SK-N-SH treated with all-trans-retinoic acid at 6 μM for 48 hours (cell line): Measurements from ENCODE around the gene SFMBT1.

ENCODE experiments used
- ARNTL ChIP-seq: fragments of 450-650 bp; formaldehyde crosslinking; IDR thresholded peaks from 2 replicates; pipeline ENCODE4 v1.5.0; 2020; ENCODE audit warnings: low read depth, mild to moderate bottlenecking, moderate library complexity, borderline replicate concordance
- ESRRG ChIP-seq: fragments of 250-450 bp; sonication (Bioruptor Pico); IDR thresholded peaks from 2 replicates; pipeline ENCODE4 v1.6.1; 2021; ENCODE audit warnings: mild to moderate bottlenecking
- ISL1 ChIP-seq: fragments of 250-450 bp; sonication (Bioruptor Pico); IDR thresholded peaks from 2 replicates; pipeline ENCODE4 v2.1.2; 2022; ENCODE audit warnings: mild to moderate bottlenecking, moderate library complexity
- SNAI2 ChIP-seq: fragments of 250-450 bp; sonication (Bioruptor Pico); IDR thresholded peaks from 2 replicates; pipeline ENCODE4 v1.5.0; 2020; ENCODE audit warnings: mild to moderate bottlenecking, moderate library complexity
- ZFP3 ChIP-seq: fragments of 250-450 bp; sonication (Bioruptor Pico); IDR thresholded peaks from 2 replicates; pipeline ENCODE4 v1.5.0; 2020; ENCODE audit warnings: mild to moderate bottlenecking, moderate library complexity
- ZNF565 ChIP-seq: fragments of 450-650 bp; formaldehyde crosslinking; conservative IDR thresholded peaks from 2 replicates; pipeline ENCODE4 v1.5.0; 2020; ENCODE audit warnings: low read depth, mild to moderate bottlenecking, moderate library complexity
- ZNF70 ChIP-seq: fragments of 450-650 bp; formaldehyde crosslinking; IDR thresholded peaks from 2 replicates; pipeline ENCODE4 v1.5.0; 2020; ENCODE audit warnings: mild to moderate bottlenecking, moderate library complexity
- ZNF8 ChIP-seq: fragments of 450-650 bp; formaldehyde crosslinking; IDR thresholded peaks from 2 replicates; pipeline ENCODE4 v1.5.0; 2020; ENCODE audit warnings: mild to moderate bottlenecking, moderate library complexity
- TF ChIP-seq, protein P1 (sequence below): fragments of 250-450 bp; sonication (Bioruptor Pico); IDR thresholded peaks from 2 replicates; pipeline ENCODE4 v1.8.0; 2020; ENCODE audit warnings: mild to moderate bottlenecking, moderate library complexity, borderline replicate concordance
- TF ChIP-seq, protein P2 (sequence below): fragments of 250-450 bp; sonication (Bioruptor Pico); IDR thresholded peaks from 2 replicates; pipeline ENCODE4 v1.5.1; 2021; ENCODE audit warnings: mild to moderate bottlenecking, moderate library complexity
- TF ChIP-seq, protein P3 (sequence below): fragments of 250-450 bp; sonication (Bioruptor Pico); IDR thresholded peaks from 2 replicates; pipeline ENCODE4 v1.8.0; 2021; ENCODE audit warnings: low read depth, mild to moderate bottlenecking, moderate library complexity, borderline replicate concordance
- TF ChIP-seq, protein P4 (sequence below): fragments of 250-450 bp; sonication (Bioruptor Pico); IDR thresholded peaks from 2 replicates; pipeline ENCODE4 v1.5.1; 2020; ENCODE audit warnings: low read depth, mild to moderate bottlenecking, moderate library complexity

DNA sequence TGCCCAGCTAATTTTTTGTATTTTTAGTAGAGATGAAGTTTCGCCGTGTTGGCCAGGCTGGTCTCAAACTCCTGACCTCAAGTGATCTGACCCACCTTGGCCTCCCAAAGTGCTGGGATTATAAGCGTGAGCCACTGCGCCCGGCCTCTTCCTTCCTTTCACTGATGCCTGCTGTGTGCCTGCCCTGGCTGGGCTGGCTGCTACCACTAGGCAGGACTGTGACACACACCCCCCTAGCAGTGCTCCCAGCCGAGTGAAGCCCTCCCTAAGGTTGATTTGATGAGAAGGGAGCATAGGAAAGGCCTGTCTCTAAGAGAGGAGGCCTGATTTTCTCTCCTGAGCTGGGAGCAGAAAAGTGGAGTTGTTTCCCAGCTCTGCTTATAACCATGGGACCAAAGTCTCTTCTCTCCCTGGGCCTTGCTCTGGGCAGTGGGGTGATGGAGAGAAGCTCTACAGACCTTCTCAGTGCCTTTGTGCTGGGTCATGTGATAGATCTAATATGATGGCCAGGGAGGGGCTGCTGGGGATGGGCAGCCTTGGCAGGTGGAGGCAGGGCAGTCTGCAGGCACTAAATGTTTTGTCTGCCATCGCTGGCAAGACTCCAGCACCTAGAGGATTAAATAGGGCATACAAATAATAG, 20.1 kb upstream of the SFMBT1 start:
- TF ChIP-seq ARNTL (CRISPR knock-in tag), result no peak
- TF ChIP-seq, protein P1, sequence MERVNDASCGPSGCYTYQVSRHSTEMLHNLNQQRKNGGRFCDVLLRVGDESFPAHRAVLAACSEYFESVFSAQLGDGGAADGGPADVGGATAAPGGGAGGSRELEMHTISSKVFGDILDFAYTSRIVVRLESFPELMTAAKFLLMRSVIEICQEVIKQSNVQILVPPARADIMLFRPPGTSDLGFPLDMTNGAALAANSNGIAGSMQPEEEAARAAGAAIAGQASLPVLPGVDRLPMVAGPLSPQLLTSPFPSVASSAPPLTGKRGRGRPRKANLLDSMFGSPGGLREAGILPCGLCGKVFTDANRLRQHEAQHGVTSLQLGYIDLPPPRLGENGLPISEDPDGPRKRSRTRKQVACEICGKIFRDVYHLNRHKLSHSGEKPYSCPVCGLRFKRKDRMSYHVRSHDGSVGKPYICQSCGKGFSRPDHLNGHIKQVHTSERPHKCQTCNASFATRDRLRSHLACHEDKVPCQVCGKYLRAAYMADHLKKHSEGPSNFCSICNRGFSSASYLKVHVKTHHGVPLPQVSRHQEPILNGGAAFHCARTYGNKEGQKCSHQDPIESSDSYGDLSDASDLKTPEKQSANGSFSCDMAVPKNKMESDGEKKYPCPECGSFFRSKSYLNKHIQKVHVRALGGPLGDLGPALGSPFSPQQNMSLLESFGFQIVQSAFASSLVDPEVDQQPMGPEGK (CRISPR knock-in tag), result no peak
- no peak for TF ChIP-seq ZNF565
- no peak for TF ChIP-seq SNAI2 (CRISPR knock-in tag)
- TF ChIP-seq, protein P2, sequence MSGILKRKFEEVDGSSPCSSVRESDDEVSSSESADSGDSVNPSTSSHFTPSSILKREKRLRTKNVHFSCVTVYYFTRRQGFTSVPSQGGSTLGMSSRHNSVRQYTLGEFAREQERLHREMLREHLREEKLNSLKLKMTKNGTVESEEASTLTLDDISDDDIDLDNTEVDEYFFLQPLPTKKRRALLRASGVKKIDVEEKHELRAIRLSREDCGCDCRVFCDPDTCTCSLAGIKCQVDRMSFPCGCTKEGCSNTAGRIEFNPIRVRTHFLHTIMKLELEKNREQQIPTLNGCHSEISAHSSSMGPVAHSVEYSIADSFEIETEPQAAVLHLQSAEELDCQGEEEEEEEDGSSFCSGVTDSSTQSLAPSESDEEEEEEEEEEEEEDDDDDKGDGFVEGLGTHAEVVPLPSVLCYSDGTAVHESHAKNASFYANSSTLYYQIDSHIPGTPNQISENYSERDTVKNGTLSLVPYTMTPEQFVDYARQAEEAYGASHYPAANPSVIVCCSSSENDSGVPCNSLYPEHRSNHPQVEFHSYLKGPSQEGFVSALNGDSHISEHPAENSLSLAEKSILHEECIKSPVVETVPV (CRISPR knock-in tag), result no peak
- TF ChIP-seq ISL1, result no peak
- no peak for TF ChIP-seq ESRRG (CRISPR knock-in tag)
- no peak for TF ChIP-seq ZFP3 (CRISPR knock-in tag)
- TF ChIP-seq, protein P3, sequence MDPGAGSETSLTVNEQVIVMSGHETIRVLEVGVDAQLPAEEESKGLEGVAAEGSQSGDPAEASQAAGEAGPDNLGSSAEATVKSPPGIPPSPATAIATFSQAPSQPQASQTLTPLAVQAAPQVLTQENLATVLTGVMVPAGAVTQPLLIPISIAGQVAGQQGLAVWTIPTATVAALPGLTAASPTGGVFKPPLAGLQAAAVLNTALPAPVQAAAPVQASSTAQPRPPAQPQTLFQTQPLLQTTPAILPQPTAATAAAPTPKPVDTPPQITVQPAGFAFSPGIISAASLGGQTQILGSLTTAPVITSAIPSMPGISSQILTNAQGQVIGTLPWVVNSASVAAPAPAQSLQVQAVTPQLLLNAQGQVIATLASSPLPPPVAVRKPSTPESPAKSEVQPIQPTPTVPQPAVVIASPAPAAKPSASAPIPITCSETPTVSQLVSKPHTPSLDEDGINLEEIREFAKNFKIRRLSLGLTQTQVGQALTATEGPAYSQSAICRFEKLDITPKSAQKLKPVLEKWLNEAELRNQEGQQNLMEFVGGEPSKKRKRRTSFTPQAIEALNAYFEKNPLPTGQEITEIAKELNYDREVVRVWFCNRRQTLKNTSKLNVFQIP (CRISPR knock-in tag), result no peak
- TF ChIP-seq ZNF8 (CRISPR knock-in tag), result no peak
- TF ChIP-seq, protein P4, sequence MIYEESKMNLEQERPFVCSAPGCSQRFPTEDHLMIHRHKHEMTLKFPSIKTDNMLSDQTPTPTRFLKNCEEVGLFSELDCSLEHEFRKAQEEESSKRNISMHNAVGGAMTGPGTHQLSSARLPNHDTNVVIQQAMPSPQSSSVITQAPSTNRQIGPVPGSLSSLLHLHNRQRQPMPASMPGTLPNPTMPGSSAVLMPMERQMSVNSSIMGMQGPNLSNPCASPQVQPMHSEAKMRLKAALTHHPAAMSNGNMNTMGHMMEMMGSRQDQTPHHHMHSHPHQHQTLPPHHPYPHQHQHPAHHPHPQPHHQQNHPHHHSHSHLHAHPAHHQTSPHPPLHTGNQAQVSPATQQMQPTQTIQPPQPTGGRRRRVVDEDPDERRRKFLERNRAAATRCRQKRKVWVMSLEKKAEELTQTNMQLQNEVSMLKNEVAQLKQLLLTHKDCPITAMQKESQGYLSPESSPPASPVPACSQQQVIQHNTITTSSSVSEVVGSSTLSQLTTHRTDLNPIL, result no peak
- no peak for TF ChIP-seq ZNF70
